GM18502 (cell line): Measurements from ENCODE around the gene GRIK3.

Source experiments
- ATAC-seq: cut with Tn5 transposase; IDR thresholded peaks from one replicate; pipeline ENCODE4 v1.9.1; 2021; ENCODE audit warnings: mild to moderate bottlenecking; ENCODE audit not compliant: unreplicated experiment, poor library complexity

Gene GRIK3

GRCh38 chr1:36803868-36804570 lies 230.3 kb downstream of the GRIK3 start:
- ATAC-seq = no peak

GRCh38 chr1:36802018-36802417 lies 232.3 kb downstream of the GRIK3 start:
- ATAC-seq = no peak

GRCh38 chr1:36797761-36798160 lies 236.6 kb downstream of the GRIK3 start:
- no peak for ATAC-seq

- ATAC-seq = no peak
Observed at GRCh38 chr1:36796733-36797132, 237.6 kb downstream of the GRIK3 start.

- ATAC-seq = no peak
Observed at GRCh38 chr1:36796106-36796590, 238.2 kb downstream of the GRIK3 start.

GRCh38 chr1:36794460-36794859 lies 239.9 kb downstream of the GRIK3 start:
- no peak for ATAC-seq

- ATAC-seq = no peak
Observed at GRCh38 chr1:36793452-36793851, 240.9 kb downstream of the GRIK3 start.

- no peak for ATAC-seq
Observed at GRCh38 chr1:36792292-36792691, 242.0 kb downstream of the GRIK3 start.

- ATAC-seq = no peak
Observed at GRCh38 chr1:36790191-36790590, 244.1 kb downstream of the GRIK3 start.

GRCh38 chr1:36789535-36789934 lies 244.8 kb downstream of the GRIK3 start:
- ATAC-seq = no peak

- ATAC-seq = no peak
Observed at GRCh38 chr1:36787312-36787913, 246.9 kb downstream of the GRIK3 start.

GRCh38 chr1:36786425-36786824 lies 247.9 kb downstream of the GRIK3 start:
- ATAC-seq = no peak

GRCh38 chr1:36784147-36784859 lies 250.0 kb downstream of the GRIK3 start:
- no peak for ATAC-seq

- no peak for ATAC-seq
Observed at GRCh38 chr1:36783475-36783874, 250.8 kb downstream of the GRIK3 start.

- no peak for ATAC-seq
Observed at GRCh38 chr1:36782785-36783184, 251.5 kb downstream of the GRIK3 start.

- ATAC-seq = no peak
Observed at GRCh38 chr1:36782085-36782484, 252.2 kb downstream of the GRIK3 start.

- no peak for ATAC-seq
Observed at GRCh38 chr1:36781098-36781497, 253.2 kb downstream of the GRIK3 start.

GRCh38 chr1:36778740-36779139 lies 255.6 kb downstream of the GRIK3 start:
- ATAC-seq = no peak

GRCh38 chr1:36776948-36777831 lies 257.1 kb downstream of the GRIK3 start:
- ATAC-seq = no peak

GRCh38 chr1:36776256-36776655 lies 258.1 kb downstream of the GRIK3 start:
- no peak for ATAC-seq
